ENCODE results near the gene LRRC2.

- no peak for TF ChIP-seq POLR2A (IDR thresholded peaks at IDR 0.05; ENCODE audit: low read length)
- no peak for TF ChIP-seq GATA1 (IDR thresholded peaks at IDR 0.05; ENCODE audit: low read depth, low read length)
These were observed 99.8 kb downstream of the LRRC2 start for GRCh38 chr3:46466273-46466672.

Measured in erythroblast (primary cell).